Stomach smooth muscle (tissue), 2 donors: ENCODE data around the gene NSDHL.

Experiments
- H3K27ac ChIP-seq: one replicate; pipeline ENCODE4 v1.7.0; 2013; ENCODE audit warnings: mild to moderate bottlenecking, low read length, inconsistent platforms
- H3K27me3 ChIP-seq, 2 donors: one replicate each; pipeline ENCODE4 v1.7.0; 2013; ENCODE audit warnings: low read length in 2 of 2; ENCODE audit not compliant: insufficient read depth in 2 of 2, control insufficient read depth in 1 of 2
- H3K36me3 ChIP-seq, 2 donors: one replicate each; pipeline ENCODE4 v1.7.0; 2013; ENCODE audit warnings: low read length in 2 of 2; ENCODE audit not compliant: control insufficient read depth in 2 of 2, insufficient read depth in 2 of 2
- H3K4me1 ChIP-seq: one replicate; pipeline ENCODE4 v1.7.0; 2013; ENCODE audit warnings: low read length; ENCODE audit not compliant: control insufficient read depth, insufficient read depth
- H3K4me3 ChIP-seq, 2 donors: one replicate each; pipeline ENCODE4 v1.7.0; 2013; ENCODE audit warnings: low read length in 2 of 2
- H3K9ac ChIP-seq, 2 donors: one replicate each; pipeline ENCODE4 v1.7.0; 2013; ENCODE audit warnings: low read length in 2 of 2, mild to moderate bottlenecking in 1 of 2
- H3K9me3 ChIP-seq, 2 donors: one replicate each; pipeline ENCODE4 v1.7.0; 2013; ENCODE audit warnings: low read length in 2 of 2; ENCODE audit not compliant: control insufficient read depth in 2 of 2
- donor health status: healthy.
- donor health status: Pancreatic carcinoma.

The NSDHL gene

GRCh38 chrX:152893980-152894610, 63.2 kb downstream of the NSDHL start:
- Histone ChIP-seq H3K9ac (no peak overlapping the region), H3K36me3 (no peaks in the 10 kb centered on the region), H3K9me3 (no peaks in the 10 kb centered on the region), H3K4me1 (no peaks in the 10 kb centered on the region), H3K27me3 (peaks cover 4 to 36% of the 10 kb centered on the region in 2 donors), H3K27ac (no peak overlapping the region), H3K4me3 (no peak overlapping the region)

GRCh38 chrX:152895121-152895520, 64.3 kb downstream of the NSDHL start:
- Histone ChIP-seq H3K9me3 (no peaks in the 10 kb centered on the region), H3K4me1 (no peaks in the 10 kb centered on the region), H3K27ac (no peak overlapping the region), H3K36me3 (no peaks in the 10 kb centered on the region), H3K27me3 (peaks cover 4 to 42% of the 10 kb centered on the region in 2 donors), H3K9ac (no peak overlapping the region), H3K4me3 (no peak overlapping the region)

- Histone ChIP-seq H3K36me3 (no peaks in the 10 kb centered on the region), H3K9ac (no peak overlapping the region), H3K4me3 (no peak overlapping the region), H3K9me3 (no peaks in the 10 kb centered on the region), H3K27me3 (peaks cover 4 to 44% of the 10 kb centered on the region in 2 donors), H3K4me1 (no peaks in the 10 kb centered on the region), H3K27ac (no peak overlapping the region)
Observed at GRCh38 chrX:152895724-152896420, 65.0 kb downstream of the NSDHL start.

GRCh38 chrX:152896450-152896849, 65.6 kb downstream of the NSDHL start:
- Histone ChIP-seq H3K36me3 (no peaks in the 10 kb centered on the region), H3K9ac (no peak overlapping the region), H3K4me3 (no peak overlapping the region), H3K9me3 (no peaks in the 10 kb centered on the region), H3K27ac (no peak overlapping the region), H3K4me1 (no peaks in the 10 kb centered on the region), H3K27me3 (peaks cover 4 to 44% of the 10 kb centered on the region in 2 donors)

- Histone ChIP-seq H3K36me3 (no peaks in the 10 kb centered on the region), H3K4me1 (no peaks in the 10 kb centered on the region), H3K9ac (no peak within 1 kb of the TSS), H3K9me3 (no peaks in the 10 kb centered on the region), H3K27me3 (peaks cover 4 to 39% of the 10 kb centered on the region in 2 donors), H3K27ac (no peak within 1 kb of the TSS), H3K4me3 (peak within 1 kb of the TSS in 1 of 2 donors; percentile 40)
Observed at GRCh38 chrX:152897222-152898131, 66.6 kb downstream of the NSDHL start, which contains the start of gene ZNF185. Gene ZNF185, plus strand, starts transcription at chrX:152898067. Its CDS starts 16,423 bp downstream, at chrX:152914490.

- H3K27me3 ChIP-seq, result peaks cover 4 to 41% of the 10 kb centered on the region in 2 donors
- no peak overlapping the region for H3K4me3 ChIP-seq
- no peaks in the 10 kb centered on the region for H3K36me3 ChIP-seq
- no peak overlapping the region for H3K9ac ChIP-seq
- no peak overlapping the region for H3K27ac ChIP-seq
- H3K9me3 ChIP-seq, result no peaks in the 10 kb centered on the region
- no peaks in the 10 kb centered on the region for H3K4me1 ChIP-seq
Observed at GRCh38 chrX:152898442-152898841, 67.6 kb downstream of the NSDHL start.

- no peak overlapping the region for H3K9ac ChIP-seq
- no peak overlapping the region for H3K27ac ChIP-seq
- no peak overlapping the region for H3K4me3 ChIP-seq
- H3K27me3 ChIP-seq, result peaks cover 4 to 45% of the 10 kb centered on the region in 2 donors
- H3K4me1 ChIP-seq, result no peaks in the 10 kb centered on the region
- no peaks in the 10 kb centered on the region for H3K9me3 ChIP-seq
- H3K36me3 ChIP-seq, result no peaks in the 10 kb centered on the region
Observed at GRCh38 chrX:152899111-152899873, 68.4 kb downstream of the NSDHL start.

- H3K27me3 ChIP-seq, result peaks cover 4 to 47% of the 10 kb centered on the region in 2 donors
- no peaks in the 10 kb centered on the region for H3K36me3 ChIP-seq
- no peaks in the 10 kb centered on the region for H3K9me3 ChIP-seq
- no peak overlapping the region for H3K4me3 ChIP-seq
- no peak overlapping the region for H3K9ac ChIP-seq
- no peaks in the 10 kb centered on the region for H3K4me1 ChIP-seq
- H3K27ac ChIP-seq, result no peak overlapping the region
Observed at GRCh38 chrX:152899874-152900719, 69.2 kb downstream of the NSDHL start.

GRCh38 chrX:152900937-152901445, 70.1 kb downstream of the NSDHL start:
- H3K4me3 ChIP-seq, result no peak overlapping the region
- H3K9me3 ChIP-seq, result no peaks in the 10 kb centered on the region
- no peak overlapping the region for H3K27ac ChIP-seq
- no peaks in the 10 kb centered on the region for H3K4me1 ChIP-seq
- no peak overlapping the region for H3K9ac ChIP-seq
- peaks cover 4 to 50% of the 10 kb centered on the region in 2 donors for H3K27me3 ChIP-seq
- H3K36me3 ChIP-seq, result no peaks in the 10 kb centered on the region
